CD14-positive monocyte (primary cell): Measurements from ENCODE around the gene ZDHHC13. TPM values are rescaled to one million over a fixed set of nuclear protein-coding genes. Genes with fewer than 3 reads are reported as not detected.

Experiments
- DNase-seq, 3 donors: peaks; one replicate each; pipeline ENCODE4 v3.0.0-alpha.2; 2011 to 2022
- H2AFZ ChIP-seq: 2 replicates; pipeline ENCODE4 v1.6.0; 2012; ENCODE audit warnings: mild to moderate bottlenecking, low read depth, low read length, inconsistent platforms; ENCODE audit not compliant: insufficient read depth, poor library complexity, severe bottlenecking
- H3K27ac ChIP-seq, 2 donors: 1 replicate in 1 of 2; 2 replicates in 1 of 2; pipeline ENCODE4 v1.5.1; 2012 to 2013; ENCODE audit warnings: low read length in 2 of 2, control low read depth in 1 of 2, inconsistent platforms in 1 of 2, low read depth in 1 of 2, mild to moderate bottlenecking in 1 of 2
- H3K27me3 ChIP-seq, 2 donors: one replicate each; pipeline versions ENCODE4 v1.6.0 to v1.6.1; 2011 to 2013; ENCODE audit warnings: low read length in 2 of 2; ENCODE audit not compliant: control insufficient read depth in 2 of 2, insufficient read depth in 2 of 2
- H3K36me3 ChIP-seq, 2 donors: replicated peaks in 1 of 2; 1 replicate in 1 of 2; 2 replicates in 1 of 2; pipeline versions ENCODE4 v1.5.1 to v1.6.1; 2012 to 2013; ENCODE audit warnings: low read length in 2 of 2, control low read depth in 1 of 2, inconsistent platforms in 1 of 2, mild to moderate bottlenecking in 1 of 2; ENCODE audit not compliant: insufficient read depth in 2 of 2, control insufficient read depth in 1 of 2
- H3K4me1 ChIP-seq, 2 donors: 1 replicate in 1 of 2; 2 replicates in 1 of 2; pipeline versions ENCODE4 v1.5.1 to v1.6.1; 2012 to 2013; ENCODE audit warnings: low read length in 2 of 2, control low read depth in 1 of 2, inconsistent platforms in 1 of 2, mild to moderate bottlenecking in 1 of 2, moderate library complexity in 1 of 2; ENCODE audit not compliant: insufficient read depth in 2 of 2, control insufficient read depth in 1 of 2
- H3K4me2 ChIP-seq: replicated peaks from 2 replicates; pipeline ENCODE3; 2012; ENCODE audit warnings: low read length, moderate library complexity, mild to moderate bottlenecking; ENCODE audit not compliant: poor library complexity, severe bottlenecking; ENCODE audit errors: extremely low read depth
- H3K4me3 ChIP-seq, 3 experiments: fragments of 200-600 bp in 1 of 3; sonication (generic) in 1 of 3; replicated peaks in 1 of 3; 1 replicate in 2 of 3; 2 replicates in 1 of 3; pipeline ENCODE4 v1.5.1; 2011 to 2013; ENCODE audit warnings: low read length in 3 of 3, mild to moderate bottlenecking in 3 of 3, control low read depth in 2 of 3, low read depth in 2 of 3, inconsistent platforms in 1 of 3, moderate library complexity in 1 of 3
- H3K79me2 ChIP-seq: 2 replicates; pipeline ENCODE4 v1.6.0; 2012; ENCODE audit warnings: mild to moderate bottlenecking, control low read depth, inconsistent platforms, low read length, moderate library complexity; ENCODE audit not compliant: insufficient read depth
- H3K9ac ChIP-seq: 2 replicates; pipeline ENCODE4 v1.6.0; 2017; ENCODE audit warnings: low read length, mild to moderate bottlenecking; ENCODE audit not compliant: insufficient read depth, poor library complexity, severe bottlenecking
- H3K9me3 ChIP-seq, 2 donors: replicated peaks in 1 of 2; 1 replicate in 1 of 2; 2 replicates in 1 of 2; pipeline versions ENCODE4 v1.5.1 to v1.6.1; 2012 to 2013; ENCODE audit warnings: low read length in 2 of 2, control low read depth in 1 of 2; ENCODE audit not compliant: control insufficient read depth in 1 of 2, insufficient read depth in 1 of 2
- H4K20me1 ChIP-seq: 2 replicates; pipeline ENCODE4 v1.6.0; 2012; ENCODE audit warnings: mild to moderate bottlenecking, low read length, control low read depth, moderate library complexity; ENCODE audit not compliant: insufficient read depth
- H3K27ac Mint-ChIP-seq, 7 donors: one replicate each; pipeline ENCODE4 v1.8.0; 2020; ENCODE audit warnings: mild to moderate bottlenecking in 7 of 7, mixed read lengths in 7 of 7, moderate library complexity in 6 of 7, inconsistent platforms in 2 of 7
- H3K27me3 Mint-ChIP-seq, 3 donors: one replicate each; pipeline ENCODE4 v1.8.0; 2021 to 2022; ENCODE audit warnings: low read depth in 3 of 3, mild to moderate bottlenecking in 3 of 3, mixed read lengths in 3 of 3, moderate library complexity in 3 of 3, inconsistent platforms in 1 of 3
- H3K36me3 Mint-ChIP-seq, 2 donors: one replicate each; pipeline ENCODE4 v1.8.0; 2020; ENCODE audit warnings: mixed read lengths in 2 of 2, inconsistent platforms in 1 of 2, mild to moderate bottlenecking in 1 of 2
- H3K4me1 Mint-ChIP-seq: one replicate; pipeline ENCODE4 v1.8.0; 2020; ENCODE audit warnings: mild to moderate bottlenecking, mixed read lengths
- H3K4me3 Mint-ChIP-seq, 2 donors: one replicate each; pipeline ENCODE4 v1.8.0; 2020; ENCODE audit warnings: mild to moderate bottlenecking in 2 of 2, mixed read lengths in 2 of 2, moderate library complexity in 1 of 2
- H3K9me3 Mint-ChIP-seq, 7 donors: one replicate each; pipeline ENCODE4 v1.8.0; 2020 to 2022; ENCODE audit warnings: mixed read lengths in 7 of 7, mild to moderate bottlenecking in 6 of 7, moderate library complexity in 6 of 7, inconsistent platforms in 2 of 7
- CTCF ChIP-seq: fragments of 200-600 bp; IDR thresholded peaks from one replicate; pipeline ENCODE4 v1.8.0; 2022; ENCODE audit warnings: antibody characterized with exemption, mild to moderate bottlenecking
- WGBS: methylation state at CpG from one replicate; pipeline ENCODE4 v1.1.5; 2013; ENCODE audit warnings: missing lambda C conversion rate; ENCODE audit not compliant: insufficient coverage; 5-methylcytosine and 5-hydroxymethylcytosine counted together
- intact Hi-C, 2 donors: fragments of 100-400 bp; cut with micrococcal nuclease; formaldehyde crosslinking; loops; one replicate each; pipeline versions ENCODE4 v1.15.0 to v1.15.1; 2023
- polyA plus RNA-seq, 3 donors: library from polyadenylated mRNA; depleted of rRNA in 1 of 3; unstranded in 2 of 3; stranded (reverse) in 1 of 3; fragments of 300-500 nt in 2 of 3; fragments of >200 nt in 1 of 3; fragmentation: Illumina TruSeq in 2 of 3; gene quantifications; 1 replicate in 2 of 3; 2 replicates in 1 of 3; pipeline ENCODE4 v1.2.3, GENCODE V29; 2012 to 2021

ZDHHC13 gene
- polyA plus RNA-seq, 3 donors = 5.6 to 7.5 (median 5.6) TPM

- H3K9me3 Mint-ChIP-seq = peaks cover 0 to 2% (median 0%) of the 10 kb centered on the region in 7 donors
- H4K20me1 ChIP-seq = no peaks in the 10 kb centered on the region
- peaks cover 6% of the 10 kb centered on the region for H3K4me1 Mint-ChIP-seq
- no peak overlapping the region for H3K9ac ChIP-seq
- H3K4me2 ChIP-seq = no peak overlapping the region
- no peaks in the 10 kb centered on the region for H3K79me2 ChIP-seq
- no peak overlapping the region for H3K27ac ChIP-seq
- intact Hi-C loops = no loop called here
- no peaks in the 10 kb centered on the region for H3K4me1 ChIP-seq
- no peak for DNase-seq
- no peak overlapping the region for H3K27ac Mint-ChIP-seq
- H2AFZ ChIP-seq = no peak overlapping the region
- WGBS = no CpG with 5 or more reads among the region's 2 CpGs
- H3K4me3 ChIP-seq = no peak overlapping the region
- H3K36me3 Mint-ChIP-seq = no peaks in the 10 kb centered on the region
- no peaks in the 10 kb centered on the region for H3K27me3 ChIP-seq
- no peak overlapping the region for H3K4me3 Mint-ChIP-seq
- no peaks in the 10 kb centered on the region for H3K27me3 Mint-ChIP-seq
- no peaks in the 10 kb centered on the region for H3K36me3 ChIP-seq
- no peaks in the 10 kb centered on the region for H3K9me3 ChIP-seq
- TF ChIP-seq CTCF = no peak
These were observed 91.2 kb downstream of the ZDHHC13 start for GRCh38 chr11:19208181-19208580.

- H4K20me1 ChIP-seq = no peaks in the 10 kb centered on the region
- H3K27ac Mint-ChIP-seq = no peak overlapping the region
- H3K9me3 ChIP-seq = no peaks in the 10 kb centered on the region
- no peak overlapping the region for H3K4me2 ChIP-seq
- H3K4me3 ChIP-seq = no peak overlapping the region
- no peak overlapping the region for H3K9ac ChIP-seq
- no peaks in the 10 kb centered on the region for H3K36me3 Mint-ChIP-seq
- WGBS = 84% methylated on average over 2 of the region's 3 CpGs
- no peak overlapping the region for H3K27ac ChIP-seq
- H3K27me3 ChIP-seq = no peaks in the 10 kb centered on the region
- H2AFZ ChIP-seq = no peak overlapping the region
- H3K4me1 Mint-ChIP-seq = peaks cover 6% of the 10 kb centered on the region
- no peaks in the 10 kb centered on the region for H3K27me3 Mint-ChIP-seq
- intact Hi-C loops = no loop called here
- H3K79me2 ChIP-seq = no peaks in the 10 kb centered on the region
- no peak for TF ChIP-seq CTCF
- no peaks in the 10 kb centered on the region for H3K4me1 ChIP-seq
- H3K9me3 Mint-ChIP-seq = no peaks in the 10 kb centered on the region
- no peak for DNase-seq
- no peaks in the 10 kb centered on the region for H3K36me3 ChIP-seq
- no peak overlapping the region for H3K4me3 Mint-ChIP-seq
These were observed 92.1 kb downstream of the ZDHHC13 start for GRCh38 chr11:19208959-19209546.
